GM13976 (cell line): ENCODE measurements around the gene FBLN2.

ENCODE experiments used
- DNase-seq: peaks from one replicate; pipeline ENCODE4 v3.0.0; 2012; ENCODE audit warnings: low spot score
- CTCF ChIP-seq: IDR thresholded peaks from 2 replicates; pipeline ENCODE4 v1.5.1; 2012; ENCODE audit warnings: borderline replicate concordance, mild to moderate bottlenecking; ENCODE audit not compliant: insufficient read depth; ENCODE audit errors: extremely low read depth, missing control alignments, control extremely low read depth
- in situ Hi-C: fragments of 300-500 bp; cut with MboI; formaldehyde crosslinking; loops from one replicate; pipeline ENCODE4 v1.12.0; 2022; ENCODE audit warnings: low sequenced_read_pairs, mixed read lengths, inconsistent platforms; ENCODE audit not compliant: unreplicated experiment

The FBLN2 gene

GRCh38 chr3:13626396-13626795, 77.5 kb downstream of the FBLN2 start:
- in situ Hi-C loops = no loop called here
- no peak for DNase-seq
- TF ChIP-seq CTCF = no peak

GRCh38 chr3:13626915-13627460, 78.1 kb downstream of the FBLN2 start:
- DNase-seq = no peak
- in situ Hi-C loops = no loop called here
- TF ChIP-seq CTCF = no peak

GRCh38 chr3:13627681-13628080, 78.8 kb downstream of the FBLN2 start:
- in situ Hi-C loops = no loop called here
- TF ChIP-seq CTCF = no peak
- no peak for DNase-seq

- no peak for DNase-seq
- in situ Hi-C loops = no loop called here
- no peak for TF ChIP-seq CTCF
Measured at GRCh38 chr3:13628432-13628831, 79.5 kb downstream of the FBLN2 start.

GRCh38 chr3:13628841-13629551, 80.1 kb downstream of the FBLN2 start:
- TF ChIP-seq CTCF = no peak
- DNase-seq = no peak
- in situ Hi-C loops = no loop called here

- no peak for DNase-seq
- in situ Hi-C loops = no loop called here
- TF ChIP-seq CTCF = no peak
Measured at GRCh38 chr3:13629644-13630043, 80.7 kb downstream of the FBLN2 start.
